Neural cell (in vitro differentiated cells): ENCODE data around the gene EID2B. TPM values are rescaled to one million over a fixed set of nuclear protein-coding genes. Genes with fewer than 3 reads are reported as not detected.

ENCODE experiments used
- polyA plus RNA-seq: library from polyadenylated mRNA; depleted of rRNA; stranded (reverse); fragments of >200 nt; gene quantifications from 2 replicates; pipeline ENCODE4 v1.2.3, GENCODE V29; 2014

Gene EID2B
- polyA plus RNA-seq, 1 donor from 2014 or later, result 36.5 TPM

Other genes with a start within 250 kb of the EID2B start
- gene IFNL1, start 236.4 kb downstream of the EID2B start, polyA plus RNA-seq, result not detected in 2 replicates
- gene LRFN1, start 212.0 kb downstream of the EID2B start, polyA plus RNA-seq, result 1.9 and 2.2 TPM in 2 replicates
- gene GMFG, start 196.8 kb downstream of the EID2B start, polyA plus RNA-seq, result 0.35 TPM in 1 of 2 replicates, not detected in the other
- 17.9 and 19.3 TPM in 2 replicates for gene SAMD4B, start 190.4 kb downstream of the EID2B start, polyA plus RNA-seq
- gene PAF1, start 141.7 kb downstream of the EID2B start, polyA plus RNA-seq, result 37.3 and 67.2 TPM in 2 replicates
- 39.5 and 52.1 TPM in 2 replicates for gene MED29, start 141.5 kb downstream of the EID2B start, polyA plus RNA-seq
- gene ZFP36, start 126.0 kb downstream of the EID2B start, polyA plus RNA-seq, result 0.34 TPM in 1 of 2 replicates, not detected in the other
- gene PLEKHG2, start 120.2 kb downstream of the EID2B start, polyA plus RNA-seq, result 14.3 and 23.2 TPM in 2 replicates
- 22.6 and 31.0 TPM in 2 replicates for gene RPS16, start 96.9 kb downstream of the EID2B start, polyA plus RNA-seq
- gene SUPT5H, start 87.3 kb downstream of the EID2B start, polyA plus RNA-seq, result 90.7 and 92.5 TPM in 2 replicates
- 64.1 and 66.2 TPM in 2 replicates for gene TIMM50, start 52.0 kb downstream of the EID2B start, polyA plus RNA-seq
- gene DLL3, start 33.9 kb downstream of the EID2B start, polyA plus RNA-seq, result 34.4 and 35.5 TPM in 2 replicates
- 1.3 TPM in 1 of 2 replicates, not detected in the other for gene SELENOV, start 17.7 kb downstream of the EID2B start, polyA plus RNA-seq
- gene EID2, start 7.3 kb upstream of the EID2B start, polyA plus RNA-seq, result 45.4 and 47.4 TPM in 2 replicates
- gene LGALS13, start 69.7 kb upstream of the EID2B start, polyA plus RNA-seq, result not detected in 2 replicates
- not detected in 2 replicates for gene LGALS16, start 123.1 kb upstream of the EID2B start, polyA plus RNA-seq
- 0.53 and 4.4 TPM in 2 replicates for gene LGALS14, start 171.6 kb upstream of the EID2B start, polyA plus RNA-seq
- gene CLC, start 205.2 kb upstream of the EID2B start, polyA plus RNA-seq, result 1.1 and 4.1 TPM in 2 replicates
- gene LEUTX, start 246.0 kb upstream of the EID2B start, polyA plus RNA-seq, result not detected in 2 replicates